OCI-LY7 (cell line): Measurements from ENCODE around the gene PRR35. TPM values are rescaled to one million over a fixed set of nuclear protein-coding genes. Genes with fewer than 3 reads are reported as not detected.

Experiments used
- BruUV-seq: library from RNA; stranded (reverse); fragments of 400-500 nt; replicated peaks from 2 replicates; lab custom pipeline; 2021; lab: Mats Ljungman, UMichigan
- CTCF ChIA-PET: fragments of 300-600 bp; sonication (Branson Sonifier 250); formaldehyde crosslinking; loops from one replicate; lab custom pipeline; 2022; ENCODE audit warnings: antibody characterized with exemption; ENCODE audit not compliant: unreplicated experiment; lab: Charles Lee
- POLR2A ChIA-PET: fragments of 300-600 bp; sonication (Branson Sonifier 250); formaldehyde crosslinking; loops from one replicate; lab custom pipeline; 2022; ENCODE audit warnings: antibody characterized with exemption; lab: Charles Lee
- DNase-seq: peaks from one replicate; pipeline ENCODE4 v3.0.0-alpha.2; 2015; ENCODE audit warnings: low spot score
- H2AFZ ChIP-seq: fragments of 200-600 bp; sonication (generic), shearing (Covaris generic); 2 replicates; pipeline ENCODE4 v1.6.1; 2014; ENCODE audit warnings: mild to moderate bottlenecking, antibody characterized with exemption, low read length, moderate library complexity
- H3K27ac ChIP-seq: fragments of 200-600 bp; sonication (generic); 2 replicates; pipeline ENCODE4 v1.5.1; 2014; ENCODE audit warnings: mixed run types, low read depth, mild to moderate bottlenecking, moderate library complexity, low read length, inconsistent platforms; ENCODE audit not compliant: poor library complexity, severe bottlenecking
- H3K36me3 ChIP-seq: fragments of 200-600 bp; sonication (generic); 2 replicates; pipeline ENCODE4 v1.6.1; 2014; ENCODE audit warnings: mild to moderate bottlenecking, antibody characterized with exemption, low read length, moderate library complexity, mixed read lengths; ENCODE audit not compliant: insufficient read depth
- H3K4me1 ChIP-seq: fragments of 200-600 bp; sonication (generic); 2 replicates; pipeline ENCODE4 v1.5.1; 2014; ENCODE audit warnings: mild to moderate bottlenecking, low read length; ENCODE audit not compliant: insufficient read depth, poor library complexity, severe bottlenecking
- H3K4me2 ChIP-seq: fragments of 200-600 bp; sonication (generic); 2 replicates; pipeline ENCODE4 v1.6.1; 2014; ENCODE audit warnings: mild to moderate bottlenecking, low read length
- H3K4me3 ChIP-seq: fragments of 200-600 bp; sonication (generic); 2 replicates; pipeline ENCODE4 v1.5.1; 2014; ENCODE audit warnings: mild to moderate bottlenecking, low read depth, low read length; ENCODE audit not compliant: poor library complexity, severe bottlenecking
- H3K79me2 ChIP-seq: fragments of 200-600 bp; sonication (generic); 2 replicates; pipeline ENCODE4 v1.6.1; 2016; ENCODE audit warnings: low read depth, mild to moderate bottlenecking, low read length, moderate library complexity, mixed read lengths; ENCODE audit not compliant: insufficient read depth
- H3K9me2 ChIP-seq: fragments of 200-600 bp; sonication (generic); 2 replicates; pipeline ENCODE4 v1.6.1; 2016; ENCODE audit warnings: mild to moderate bottlenecking, low read length, mixed read lengths; ENCODE audit not compliant: insufficient read depth
- H3K9me3 ChIP-seq: fragments of 200-600 bp; sonication (generic); 2 replicates; pipeline ENCODE4 v1.6.1; 2014; ENCODE audit warnings: mild to moderate bottlenecking, mixed run types, low read length, mixed read lengths
- H4K20me1 ChIP-seq: fragments of 200-600 bp; sonication (generic); 2 replicates; pipeline ENCODE4 v1.6.1; 2014; ENCODE audit warnings: mild to moderate bottlenecking, antibody characterized with exemption, low read length, moderate library complexity, mixed read lengths; ENCODE audit not compliant: insufficient read depth
- CTCF ChIP-seq: fragments of 200-600 bp; sonication (generic); conservative IDR thresholded peaks from 2 replicates; pipeline ENCODE4 v1.5.1; 2014; ENCODE audit warnings: mild to moderate bottlenecking, antibody characterized with exemption, low read length, moderate library complexity, mixed read lengths
- EZH2phosphoT487 ChIP-seq: fragments of 200-600 bp; sonication (generic); IDR thresholded peaks from 2 replicates; pipeline ENCODE4 v1.6.1; 2018; ENCODE audit warnings: low read depth, borderline replicate concordance, mild to moderate bottlenecking, mixed run types, antibody characterized with exemption, low read length, moderate library complexity, mixed read lengths
- intact Hi-C: fragments of 100-400 bp; cut with micrococcal nuclease; formaldehyde crosslinking; loops from one replicate; pipeline ENCODE4 v1.10.0; 2022; ENCODE audit not compliant: unreplicated experiment
- total RNA-seq, 2 experiments: library from RNA; depleted of rRNA in 1 of 2; stranded (reverse); fragments of >200 nt in 1 of 2; shearing (Covaris generic) in 1 of 2; gene quantifications; 2 replicates each; pipeline ENCODE4 v1.2.3, GENCODE V29; 2014 to 2022

The PRR35 gene
- total RNA-seq, 2 experiments from 2014 or later = not detected

GRCh38 chr16:578870-579405 lies 18.7 kb downstream of the PRR35 start:
- BruUV-seq = no TSS peak
- Histone ChIP-seq H3K4me3 (no peak overlapping the region), H3K36me3 (peaks cover 4% of the 10 kb centered on the region; the same call in 1 of the 2 replicates), H3K9me2 (no peaks in the 10 kb centered on the region), H3K9me3 (no peaks in the 10 kb centered on the region), H3K4me2 (peak overlapping the region; percentile 15; the same call in 1 of the 2 replicates), H3K4me1 (peaks cover 10% of the 10 kb centered on the region), H3K27ac (no peak overlapping the region), H4K20me1 (no peaks in the 10 kb centered on the region), H2AFZ (no peak overlapping the region), H3K79me2 (no peaks in the 10 kb centered on the region)
- CTCF ChIA-PET = no interaction called here
- intact Hi-C loops = loop anchor here (1.0 kb wide), 2 partner anchors 22 to 81 kb away; no protein-coding TSS in a partner anchor
- TF ChIP-seq EZH2phosphoT487 (no peak), CTCF (peak; percentile 78)
- peak; percentile 77 for DNase-seq
- POLR2A ChIA-PET = interaction anchor here (0.6 kb wide), 1 partner anchor 838 kb away, joined by 5 read pairs; no protein-coding TSS in a partner anchor

- Histone ChIP-seq H3K36me3 (peaks cover 4% of the 10 kb centered on the region; the same call in 1 of the 2 replicates), H3K4me1 (peaks cover 10% of the 10 kb centered on the region), H3K27ac (no peak overlapping the region), H3K4me2 (no peak overlapping the region), H3K9me3 (no peaks in the 10 kb centered on the region), H4K20me1 (no peaks in the 10 kb centered on the region), H3K9me2 (no peaks in the 10 kb centered on the region), H3K4me3 (no peak overlapping the region), H3K79me2 (no peaks in the 10 kb centered on the region), H2AFZ (no peak overlapping the region)
- POLR2A ChIA-PET = no interaction called here
- TF ChIP-seq EZH2phosphoT487 (no peak), CTCF (no peak)
- intact Hi-C loops = no loop called here
- no TSS peak for BruUV-seq
- no peak for DNase-seq
- CTCF ChIA-PET = no interaction called here
These were observed 20.1 kb downstream of the PRR35 start for GRCh38 chr16:580141-580945.
